HepG2 (cell line): ENCODE data around the gene MUL1. TPM values are rescaled to one million over a fixed set of nuclear protein-coding genes. Genes with fewer than 3 reads are reported as not detected.
A peak's percentile ranks its signal among the peaks of the same experiment; 100 is the strongest.

Source experiments
- CEBPB ChIP-seq: IDR thresholded peaks from 2 replicates; pipeline ENCODE4 v1.6.1; 2011; ENCODE audit warnings: low read depth, low read length, improper control_type of control experiment, borderline replicate concordance
- CREM ChIP-seq, 2 experiments: sonication (generic) in 1 of 2; formaldehyde crosslinking in 1 of 2; IDR thresholded peaks; 2 replicates each; pipeline versions ENCODE4 v1.4.0 to v1.6.1; 2016 to 2020; ENCODE audit warnings: antibody characterized with exemption in 1 of 2, mild to moderate bottlenecking in 1 of 2, missing genetic modification reagents in 1 of 2
- FOXA3 ChIP-seq: IDR thresholded peaks from 2 replicates; pipeline ENCODE4 v1.6.1; 2016; ENCODE audit warnings: missing genetic modification reagents, missing compliant biosample characterization
- FOXO1 ChIP-seq: sonication (generic); formaldehyde crosslinking; IDR thresholded peaks from 2 replicates; pipeline ENCODE4 v1.4.0; 2020; ENCODE audit warnings: missing genetic modification reagents
- FOXP1 ChIP-seq, 2 experiments: fragments of 450-650 bp in 1 of 2; IDR thresholded peaks; 2 replicates each; pipeline ENCODE4 v1.6.1; 2017 to 2018; ENCODE audit warnings: antibody characterized with exemption in 1 of 2
- GTF2F1 ChIP-seq: fragments of 150-350 bp; IDR thresholded peaks from 2 replicates; pipeline ENCODE4 v1.6.1; 2014; ENCODE audit warnings: low read length
- KDM6A ChIP-seq: IDR thresholded peaks from 2 replicates; pipeline ENCODE4 v1.6.1; 2016; ENCODE audit warnings: low read depth
- NBN ChIP-seq: fragments of 450-650 bp; conservative IDR thresholded peaks from 2 replicates; pipeline ENCODE4 v1.6.1; 2017
- NR2F1 ChIP-seq, 2 experiments: fragments of 450-650 bp in 1 of 2; formaldehyde crosslinking in 1 of 2; IDR thresholded peaks; 2 replicates each; pipeline versions ENCODE4 v1.5.0 to v1.6.1; 2016 to 2020; ENCODE audit warnings: mild to moderate bottlenecking in 1 of 2, missing compliant biosample characterization in 1 of 2, missing genetic modification reagents in 1 of 2, moderate library complexity in 1 of 2
- POLR2AphosphoS5 ChIP-seq: IDR thresholded peaks from 2 replicates; pipeline ENCODE4 v1.6.1; 2012; ENCODE audit warnings: low read depth, low read length
- SUZ12 ChIP-seq: fragments of 150-350 bp; IDR thresholded peaks from 2 replicates; pipeline ENCODE4 v1.6.1; 2014; ENCODE audit warnings: low read depth, low read length
- TAF15 ChIP-seq: fragments of 200-400 bp; formaldehyde crosslinking; IDR thresholded peaks from one replicate; pipeline ENCODE4 v1.6.1; 2018; ENCODE audit warnings: mild to moderate bottlenecking, low read depth, low read length; ENCODE audit not compliant: poor library complexity, severe bottlenecking
- ZNF180 ChIP-seq: sonication (generic); formaldehyde crosslinking; IDR thresholded peaks from 2 replicates; pipeline ENCODE4 v1.4.0; 2020; ENCODE audit warnings: low read depth, missing genetic modification reagents, borderline replicate concordance
- ZNF850 ChIP-seq: sonication (generic); formaldehyde crosslinking; conservative IDR thresholded peaks from 2 replicates; pipeline ENCODE4 v1.9.0; 2021; ENCODE audit warnings: mild to moderate bottlenecking, missing genetic modification reagents
- polyA plus RNA-seq, 8 experiments: library from polyadenylated mRNA; depleted of rRNA in 3 of 8; stranded (reverse) in 7 of 8; unstranded in 1 of 8; fragments of >200 nt; fragmentation: Illumina TruSeq in 4 of 8; extraction: Trizol in 4 of 8; gene quantifications; 2 replicates each; pipeline versions ENCODE4 v1.2.1 to v1.2.3, GENCODE V29; 2011 to 2016; ENCODE audit warnings: low read depth in 4 of 8, missing spikeins in 1 of 8, mixed read lengths in 1 of 8; ENCODE audit not compliant: insufficient read depth in 1 of 8
- total RNA-seq, 5 experiments: library from RNA; depleted of rRNA; stranded (reverse); fragments of >200 nt; fragmentation: Illumina TruSeq; extraction: Trizol; gene quantifications; 2 replicates each; pipeline ENCODE4 v1.2.3, GENCODE V29; 2016; ENCODE audit warnings: low read depth in 1 of 5
- TF ChIP-seq, protein P1 (sequence below): sonication (generic); formaldehyde crosslinking; IDR thresholded peaks from 2 replicates; pipeline ENCODE4 v1.4.0; 2020; ENCODE audit warnings: missing genetic modification reagents, borderline replicate concordance
- TF ChIP-seq, protein P2 (sequence below): sonication (generic); formaldehyde crosslinking; IDR thresholded peaks from 2 replicates; pipeline ENCODE4 v1.8.1; 2023; ENCODE audit warnings: mild to moderate bottlenecking, missing genetic modification reagents
- TF ChIP-seq, protein P3 (sequence below): IDR thresholded peaks from 2 replicates; pipeline ENCODE4 v1.6.1; 2016; ENCODE audit warnings: missing compliant biosample characterization, missing genetic modification reagents, borderline replicate concordance
- TF ChIP-seq, protein P4 (sequence below): sonication (generic); formaldehyde crosslinking; IDR thresholded peaks from 2 replicates; pipeline ENCODE4 v1.8.0; 2022; ENCODE audit warnings: mild to moderate bottlenecking, missing genetic modification reagents, moderate library complexity
- TF ChIP-seq, protein P5 (sequence below): sonication (generic); formaldehyde crosslinking; IDR thresholded peaks from 2 replicates; pipeline ENCODE4 v1.9.0; 2022; ENCODE audit warnings: low read depth, missing genetic modification reagents
- TF ChIP-seq, protein P6 (sequence below): IDR thresholded peaks from 2 replicates; pipeline ENCODE4 v1.6.1; 2016; ENCODE audit warnings: mild to moderate bottlenecking

The MUL1 gene
- total and polyA plus RNA-seq, 2 of the 13 experiments (the other 11 are each of a cell fraction or from before 2014, with no cell fraction given): 21.5 to 26.5 TPM

DNA sequence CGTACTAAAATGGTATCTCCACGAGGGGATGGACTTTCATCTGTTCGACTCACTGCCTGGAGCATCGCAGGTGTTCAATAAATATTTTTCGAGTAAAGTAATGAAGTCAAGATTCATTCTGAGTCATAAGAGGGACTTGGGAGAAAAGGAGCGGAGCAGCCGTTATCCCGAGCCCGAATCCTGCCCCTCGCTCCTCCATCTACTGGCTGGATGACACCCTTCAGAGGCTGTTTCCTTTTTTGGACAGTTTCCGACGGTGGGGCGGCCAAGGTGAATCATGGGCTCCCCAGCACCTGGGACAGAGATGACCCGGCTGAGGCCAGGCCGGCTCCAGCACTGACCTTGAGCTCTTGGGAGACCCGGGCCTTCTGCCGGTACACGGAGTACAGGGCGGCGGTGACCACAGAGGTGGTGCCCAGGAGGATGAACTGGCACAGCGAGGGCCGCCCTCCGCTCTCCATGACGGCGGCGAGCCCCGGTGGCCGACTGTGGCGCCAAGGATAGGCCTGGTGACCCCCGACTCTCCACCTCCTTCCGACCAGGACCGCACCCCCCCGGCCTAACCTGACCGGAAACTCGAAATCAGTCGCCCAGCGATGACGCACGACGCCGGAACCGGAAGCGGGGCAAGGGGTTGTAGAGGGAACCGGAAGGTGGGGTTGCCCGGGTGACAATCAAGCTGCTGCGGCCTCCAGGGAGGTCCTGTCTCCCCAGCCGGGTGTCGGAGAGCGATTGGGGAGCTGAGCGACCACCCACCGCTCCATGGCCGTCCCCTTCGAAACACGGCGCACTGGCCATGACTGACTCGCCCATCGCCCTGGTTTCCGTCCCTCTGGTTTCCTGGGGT lies at the start of gene MUL1 (continued):
- TF ChIP-seq, protein P1, sequence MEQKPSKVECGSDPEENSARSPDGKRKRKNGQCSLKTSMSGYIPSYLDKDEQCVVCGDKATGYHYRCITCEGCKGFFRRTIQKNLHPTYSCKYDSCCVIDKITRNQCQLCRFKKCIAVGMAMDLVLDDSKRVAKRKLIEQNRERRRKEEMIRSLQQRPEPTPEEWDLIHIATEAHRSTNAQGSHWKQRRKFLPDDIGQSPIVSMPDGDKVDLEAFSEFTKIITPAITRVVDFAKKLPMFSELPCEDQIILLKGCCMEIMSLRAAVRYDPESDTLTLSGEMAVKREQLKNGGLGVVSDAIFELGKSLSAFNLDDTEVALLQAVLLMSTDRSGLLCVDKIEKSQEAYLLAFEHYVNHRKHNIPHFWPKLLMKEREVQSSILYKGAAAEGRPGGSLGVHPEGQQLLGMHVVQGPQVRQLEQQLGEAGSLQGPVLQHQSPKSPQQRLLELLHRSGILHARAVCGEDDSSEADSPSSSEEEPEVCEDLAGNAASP: peak; percentile 27; the same call in 1 of the 2 replicates
- TF ChIP-seq, protein P2, sequence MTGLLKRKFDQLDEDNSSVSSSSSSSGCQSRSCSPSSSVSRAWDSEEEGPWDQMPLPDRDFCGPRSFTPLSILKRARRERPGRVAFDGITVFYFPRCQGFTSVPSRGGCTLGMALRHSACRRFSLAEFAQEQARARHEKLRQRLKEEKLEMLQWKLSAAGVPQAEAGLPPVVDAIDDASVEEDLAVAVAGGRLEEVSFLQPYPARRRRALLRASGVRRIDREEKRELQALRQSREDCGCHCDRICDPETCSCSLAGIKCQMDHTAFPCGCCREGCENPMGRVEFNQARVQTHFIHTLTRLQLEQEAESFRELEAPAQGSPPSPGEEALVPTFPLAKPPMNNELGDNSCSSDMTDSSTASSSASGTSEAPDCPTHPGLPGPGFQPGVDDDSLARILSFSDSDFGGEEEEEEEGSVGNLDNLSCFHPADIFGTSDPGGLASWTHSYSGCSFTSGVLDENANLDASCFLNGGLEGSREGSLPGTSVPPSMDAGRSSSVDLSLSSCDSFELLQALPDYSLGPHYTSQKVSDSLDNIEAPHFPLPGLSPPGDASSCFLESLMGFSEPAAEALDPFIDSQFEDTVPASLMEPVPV: no peak; the same call in 1 of the 2 replicates
- TF ChIP-seq, protein P3, sequence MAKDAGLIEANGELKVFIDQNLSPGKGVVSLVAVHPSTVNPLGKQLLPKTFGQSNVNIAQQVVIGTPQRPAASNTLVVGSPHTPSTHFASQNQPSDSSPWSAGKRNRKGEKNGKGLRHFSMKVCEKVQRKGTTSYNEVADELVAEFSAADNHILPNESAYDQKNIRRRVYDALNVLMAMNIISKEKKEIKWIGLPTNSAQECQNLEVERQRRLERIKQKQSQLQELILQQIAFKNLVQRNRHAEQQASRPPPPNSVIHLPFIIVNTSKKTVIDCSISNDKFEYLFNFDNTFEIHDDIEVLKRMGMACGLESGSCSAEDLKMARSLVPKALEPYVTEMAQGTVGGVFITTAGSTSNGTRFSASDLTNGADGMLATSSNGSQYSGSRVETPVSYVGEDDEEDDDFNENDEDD (CRISPR knock-in tag): no peak
- TF ChIP-seq, protein P4, sequence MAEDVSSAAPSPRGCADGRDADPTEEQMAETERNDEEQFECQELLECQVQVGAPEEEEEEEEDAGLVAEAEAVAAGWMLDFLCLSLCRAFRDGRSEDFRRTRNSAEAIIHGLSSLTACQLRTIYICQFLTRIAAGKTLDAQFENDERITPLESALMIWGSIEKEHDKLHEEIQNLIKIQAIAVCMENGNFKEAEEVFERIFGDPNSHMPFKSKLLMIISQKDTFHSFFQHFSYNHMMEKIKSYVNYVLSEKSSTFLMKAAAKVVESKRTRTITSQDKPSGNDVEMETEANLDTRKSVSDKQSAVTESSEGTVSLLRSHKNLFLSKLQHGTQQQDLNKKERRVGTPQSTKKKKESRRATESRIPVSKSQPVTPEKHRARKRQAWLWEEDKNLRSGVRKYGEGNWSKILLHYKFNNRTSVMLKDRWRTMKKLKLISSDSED (CRISPR knock-in tag): no peak
- TF ChIP-seq, protein P5, sequence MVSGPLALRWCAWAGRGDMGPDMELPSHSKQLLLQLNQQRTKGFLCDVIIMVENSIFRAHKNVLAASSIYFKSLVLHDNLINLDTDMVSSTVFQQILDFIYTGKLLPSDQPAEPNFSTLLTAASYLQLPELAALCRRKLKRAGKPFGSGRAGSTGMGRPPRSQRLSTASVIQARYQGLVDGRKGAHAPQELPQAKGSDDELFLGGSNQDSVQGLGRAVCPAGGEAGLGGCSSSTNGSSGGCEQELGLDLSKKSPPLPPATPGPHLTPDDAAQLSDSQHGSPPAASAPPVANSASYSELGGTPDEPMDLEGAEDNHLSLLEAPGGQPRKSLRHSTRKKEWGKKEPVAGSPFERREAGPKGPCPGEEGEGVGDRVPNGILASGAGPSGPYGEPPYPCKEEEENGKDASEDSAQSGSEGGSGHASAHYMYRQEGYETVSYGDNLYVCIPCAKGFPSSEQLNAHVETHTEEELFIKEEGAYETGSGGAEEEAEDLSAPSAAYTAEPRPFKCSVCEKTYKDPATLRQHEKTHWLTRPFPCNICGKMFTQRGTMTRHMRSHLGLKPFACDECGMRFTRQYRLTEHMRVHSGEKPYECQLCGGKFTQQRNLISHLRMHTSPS (CRISPR knock-in tag): no peak; the same call in 1 of the 2 replicates
- TF ChIP-seq FOXP1 (IDR thresholded peaks at IDR 0.05): no peak
- no peak for TF ChIP-seq FOXP1 (CRISPR knock-in tag; IDR thresholded peaks at IDR 0.05)
- TF ChIP-seq FOXA3: no peak
- no peak for TF ChIP-seq ZNF850 (CRISPR knock-in tag)
- TF ChIP-seq FOXO1 (CRISPR knock-in tag): peak; percentile 40; the same call in 1 of the 2 replicates
- TF ChIP-seq NR2F1 (CRISPR knock-in tag; IDR thresholded peaks at IDR 0.05): no peak; a peak in 1 of 4 replicates
- TF ChIP-seq, protein P6, sequence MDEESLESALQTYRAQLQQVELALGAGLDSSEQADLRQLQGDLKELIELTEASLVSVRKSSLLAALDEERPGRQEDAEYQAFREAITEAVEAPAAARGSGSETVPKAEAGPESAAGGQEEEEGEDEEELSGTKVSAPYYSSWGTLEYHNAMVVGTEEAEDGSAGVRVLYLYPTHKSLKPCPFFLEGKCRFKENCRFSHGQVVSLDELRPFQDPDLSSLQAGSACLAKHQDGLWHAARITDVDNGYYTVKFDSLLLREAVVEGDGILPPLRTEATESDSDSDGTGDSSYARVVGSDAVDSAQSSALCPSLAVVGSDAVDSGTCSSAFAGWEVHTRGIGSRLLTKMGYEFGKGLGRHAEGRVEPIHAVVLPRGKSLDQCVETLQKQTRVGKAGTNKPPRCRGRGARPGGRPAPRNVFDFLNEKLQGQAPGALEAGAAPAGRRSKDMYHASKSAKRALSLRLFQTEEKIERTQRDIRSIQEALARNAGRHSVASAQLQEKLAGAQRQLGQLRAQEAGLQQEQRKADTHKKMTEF (CRISPR knock-in tag): peak; percentile 82; the same call in 1 of the 2 replicates
- TF ChIP-seq CREM (IDR thresholded peaks at IDR 0.05): peak; percentile 99
- peak; percentile 71 for TF ChIP-seq CREM (CRISPR knock-in tag; IDR thresholded peaks at IDR 0.05)
- TF ChIP-seq KDM6A (CRISPR knock-in tag): no peak
- no peak for TF ChIP-seq CEBPB
- TF ChIP-seq POLR2AphosphoS5: peak; percentile 76
- TF ChIP-seq TAF15: no peak
- TF ChIP-seq NBN: no peak
- no peak for TF ChIP-seq ZNF180 (CRISPR knock-in tag)
- no peak for TF ChIP-seq GTF2F1
- no peak for TF ChIP-seq SUZ12
